VCaP (cell line): ENCODE results near the gene HIC1.

Experiments
- H3K27ac ChIP-seq: fragments of 450-650 bp; 2 replicates; pipeline ENCODE4 v1.5.1; 2017
- TF ChIP-seq, protein P1 (sequence below): fragments of 450-650 bp; conservative IDR thresholded peaks from 2 replicates; pipeline ENCODE4 v1.5.1; 2017; ENCODE audit warnings: mild to moderate bottlenecking, moderate library complexity

Gene HIC1

DNA sequence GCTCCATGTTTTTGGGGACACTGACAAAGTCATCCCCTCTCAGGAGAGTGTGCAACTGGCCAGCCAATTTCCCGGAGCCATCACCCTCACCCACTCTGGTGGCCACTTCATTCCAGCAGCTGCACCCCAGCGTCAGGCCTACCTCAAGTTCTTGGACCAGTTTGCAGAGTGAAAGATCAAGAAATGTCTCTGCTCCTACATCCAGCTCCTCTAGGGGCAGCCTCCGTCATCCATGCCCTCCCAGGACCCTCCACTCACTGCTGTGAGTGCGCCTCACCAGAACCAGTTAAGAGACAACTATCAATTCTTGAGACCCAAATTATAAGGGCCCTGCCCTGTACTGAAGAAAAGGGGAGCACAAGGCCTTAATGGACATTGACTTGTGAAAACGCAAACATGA, 12.0 kb upstream of the HIC1 start:
- peak overlapping the region; percentile 94 for H3K27ac ChIP-seq
- TF ChIP-seq, protein P1, sequence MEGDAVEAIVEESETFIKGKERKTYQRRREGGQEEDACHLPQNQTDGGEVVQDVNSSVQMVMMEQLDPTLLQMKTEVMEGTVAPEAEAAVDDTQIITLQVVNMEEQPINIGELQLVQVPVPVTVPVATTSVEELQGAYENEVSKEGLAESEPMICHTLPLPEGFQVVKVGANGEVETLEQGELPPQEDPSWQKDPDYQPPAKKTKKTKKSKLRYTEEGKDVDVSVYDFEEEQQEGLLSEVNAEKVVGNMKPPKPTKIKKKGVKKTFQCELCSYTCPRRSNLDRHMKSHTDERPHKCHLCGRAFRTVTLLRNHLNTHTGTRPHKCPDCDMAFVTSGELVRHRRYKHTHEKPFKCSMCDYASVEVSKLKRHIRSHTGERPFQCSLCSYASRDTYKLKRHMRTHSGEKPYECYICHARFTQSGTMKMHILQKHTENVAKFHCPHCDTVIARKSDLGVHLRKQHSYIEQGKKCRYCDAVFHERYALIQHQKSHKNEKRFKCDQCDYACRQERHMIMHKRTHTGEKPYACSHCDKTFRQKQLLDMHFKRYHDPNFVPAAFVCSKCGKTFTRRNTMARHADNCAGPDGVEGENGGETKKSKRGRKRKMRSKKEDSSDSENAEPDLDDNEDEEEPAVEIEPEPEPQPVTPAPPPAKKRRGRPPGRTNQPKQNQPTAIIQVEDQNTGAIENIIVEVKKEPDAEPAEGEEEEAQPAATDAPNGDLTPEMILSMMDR: no peak

DNA sequence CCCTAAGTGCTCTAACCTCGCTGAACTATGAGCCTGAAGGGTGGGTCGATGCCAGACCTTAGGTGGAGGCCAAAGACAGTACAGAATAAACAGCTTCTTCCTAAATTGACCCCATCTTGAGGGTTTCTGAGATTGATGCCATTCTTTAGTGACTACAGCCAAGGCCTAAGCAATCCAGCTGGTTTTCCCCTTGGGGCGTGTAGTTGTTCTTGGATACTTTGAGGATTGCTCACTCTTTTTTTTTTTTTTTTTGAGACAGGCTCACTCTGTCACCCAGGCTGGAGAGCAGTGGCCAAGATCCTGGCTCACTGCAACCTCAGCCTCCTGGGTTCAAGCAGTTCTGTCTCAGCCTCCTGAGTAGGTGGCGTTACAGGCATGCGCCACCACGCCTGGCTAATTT, 11.1 kb upstream of the HIC1 start:
- TF ChIP-seq, protein P1: no peak
- no peak overlapping the region; the same call in 1 of the 2 replicates for H3K27ac ChIP-seq

DNA sequence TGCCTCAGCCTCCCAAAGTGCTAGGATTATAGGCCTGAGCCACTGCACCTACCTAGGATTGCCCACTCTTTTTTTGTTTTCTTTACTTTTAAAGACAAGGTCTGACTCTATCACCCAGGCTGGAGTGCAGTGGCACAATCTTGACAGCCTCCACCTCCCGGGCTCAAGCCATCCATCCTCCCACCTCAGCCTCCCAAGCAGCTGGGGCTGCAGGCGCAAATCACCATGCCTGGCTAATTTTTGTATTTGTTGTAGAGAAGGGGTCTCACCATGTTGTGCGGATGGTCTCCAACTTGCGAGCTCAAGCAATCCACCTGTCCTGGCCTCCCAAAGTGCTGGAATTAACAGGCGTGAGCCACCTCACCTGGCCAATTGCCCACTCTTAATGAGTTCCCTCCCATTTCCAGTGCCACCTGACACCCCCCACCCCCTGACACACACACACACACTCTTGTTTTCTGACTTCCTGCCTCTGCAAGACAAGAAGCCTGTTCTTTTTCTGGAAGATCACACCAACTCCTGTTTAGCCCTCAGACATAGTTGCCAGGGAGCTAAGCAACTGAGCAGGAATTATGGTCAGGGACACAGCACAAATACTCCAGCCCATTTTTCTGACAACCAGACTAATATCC, 10.5 kb upstream of the HIC1 start:
- TF ChIP-seq, protein P1: no peak
- no peak overlapping the region for H3K27ac ChIP-seq

DNA sequence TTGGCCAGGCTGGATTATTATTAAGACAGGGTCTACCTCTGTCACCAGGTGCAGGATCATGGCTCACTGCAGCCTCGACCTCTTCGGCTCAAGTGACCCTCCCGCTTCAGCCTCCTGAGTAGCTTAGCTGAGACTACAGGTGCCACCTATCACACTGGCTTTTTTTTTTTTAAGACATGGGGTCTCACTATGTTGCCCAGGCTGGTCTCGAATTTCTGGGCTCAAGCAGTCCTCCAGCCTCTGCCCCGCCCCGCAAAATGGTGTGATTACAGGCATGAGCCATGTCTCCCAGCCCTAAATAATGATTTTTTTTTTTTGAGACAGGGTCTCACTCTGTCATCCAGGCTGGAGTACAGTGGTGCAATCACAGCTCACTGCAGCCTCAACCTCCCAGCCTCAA, 7.3 kb upstream of the HIC1 start:
- H3K27ac ChIP-seq: no peak overlapping the region
- TF ChIP-seq, protein P1: no peak

DNA sequence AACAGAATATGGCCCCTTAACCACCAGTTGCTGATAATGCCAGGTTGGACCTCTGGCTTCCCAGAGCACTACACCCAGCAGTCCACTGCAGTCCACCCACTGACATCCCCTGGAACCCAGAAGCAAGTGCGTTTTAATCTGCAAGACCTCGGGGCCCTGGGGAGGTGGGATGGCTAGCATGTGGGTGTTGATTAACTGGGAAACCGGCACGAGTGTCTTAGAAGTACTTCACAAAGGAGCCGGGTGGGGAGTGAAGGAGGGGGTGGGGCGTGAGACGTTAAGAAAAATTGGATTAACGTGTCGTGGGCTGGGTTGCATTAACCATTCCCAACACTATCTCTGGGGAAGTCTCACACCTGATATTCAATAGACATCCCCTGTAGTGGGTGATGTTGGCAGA, 6.1 kb upstream of the HIC1 start:
- peak overlapping the region; percentile 78 for H3K27ac ChIP-seq

DNA sequence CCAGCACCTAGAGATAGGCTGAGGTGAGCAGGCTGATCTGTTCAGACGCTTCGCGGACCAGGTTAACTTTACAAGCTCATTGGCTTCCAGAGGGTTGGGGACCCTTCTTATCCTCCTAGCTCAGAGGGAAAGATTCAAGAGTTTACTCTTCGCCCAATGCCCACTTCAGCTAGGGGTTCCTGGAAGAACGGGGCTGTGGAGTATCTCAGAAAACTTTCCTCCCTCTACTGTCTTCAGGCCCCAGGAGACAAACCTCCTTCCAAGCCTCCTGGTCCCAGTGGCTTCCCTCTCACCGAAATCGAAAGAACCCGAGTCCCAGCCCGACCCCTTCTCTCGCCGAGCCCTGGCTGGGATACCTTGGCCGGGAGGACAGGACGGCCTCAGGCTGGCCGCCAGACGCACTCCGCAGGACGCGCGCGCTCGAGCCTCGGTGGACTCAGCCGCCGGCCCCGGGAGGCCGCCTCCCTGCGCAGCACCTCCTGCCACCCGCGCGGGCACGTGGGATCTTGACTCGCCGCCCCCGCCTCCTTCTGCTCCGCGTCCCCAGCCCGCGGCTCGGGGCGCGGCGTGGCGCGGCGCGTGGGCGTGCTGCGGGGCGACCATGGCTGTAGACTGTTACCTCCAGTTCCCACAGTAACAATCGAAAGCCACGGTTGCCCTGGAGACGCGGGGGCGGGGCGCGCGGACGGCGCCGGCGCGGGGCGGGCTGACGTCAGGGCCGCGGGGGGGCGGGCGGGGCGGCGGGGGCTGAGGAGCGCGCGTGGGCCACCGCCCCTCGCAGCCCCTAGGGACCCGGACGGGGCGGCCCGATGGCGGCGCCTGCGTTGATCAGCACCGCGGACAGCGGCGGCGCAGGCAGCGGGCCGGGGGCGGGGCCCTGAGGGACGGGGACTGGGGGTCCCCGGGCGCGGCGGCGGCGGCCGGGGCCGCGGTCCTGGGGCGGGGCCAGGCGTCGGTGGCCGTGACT, 5.3 kb upstream of the HIC1 start:
- TF ChIP-seq, protein P1: no peak
- H3K27ac ChIP-seq: peak overlapping the region; percentile 78

More for the DNA sequence above, 6.1 kb upstream of the HIC1 start:
- TF ChIP-seq, protein P1: no peak

DNA sequence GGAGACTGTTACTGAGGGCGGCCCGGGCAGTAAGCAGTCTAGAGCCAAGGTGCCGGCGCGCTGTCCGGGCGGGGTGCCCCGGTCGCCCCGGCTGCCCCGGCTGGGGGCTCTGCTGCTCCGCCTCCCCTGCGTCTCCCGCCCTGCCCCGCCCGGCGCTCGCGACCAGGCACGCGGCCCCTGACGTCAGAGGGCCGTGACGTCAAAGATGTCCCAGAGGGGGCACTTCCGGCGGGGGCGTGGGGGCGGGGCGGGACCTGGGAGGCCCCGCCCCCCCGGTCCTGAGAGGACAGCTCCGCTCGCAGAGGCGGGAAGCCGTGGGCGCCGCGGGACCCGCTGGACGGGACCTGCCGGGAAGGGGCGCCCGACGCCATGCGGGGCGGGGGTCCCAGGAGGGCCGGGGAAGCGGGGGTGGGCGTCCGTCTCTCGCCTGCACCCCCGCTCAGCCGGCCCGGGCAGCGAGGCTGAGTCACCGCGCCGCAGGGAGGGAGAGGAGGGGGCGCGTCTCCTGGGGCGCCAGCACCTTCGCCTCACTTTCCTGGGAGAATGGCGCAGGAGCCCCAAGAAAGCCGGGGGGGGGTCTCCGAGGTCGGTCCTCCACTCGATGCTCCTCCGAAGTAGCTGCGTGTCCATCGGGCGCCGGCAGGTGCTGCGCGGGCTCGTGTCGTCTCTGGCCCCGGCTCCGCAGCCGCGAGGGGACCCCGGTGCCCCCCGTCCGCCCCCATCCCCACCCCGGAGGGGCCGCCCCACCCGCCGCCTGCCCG, 4.4 kb upstream of the HIC1 start:
- peak overlapping the region; percentile 78 for H3K27ac ChIP-seq
- TF ChIP-seq, protein P1: peak; percentile 22; the same call in 1 of the 2 replicates
